DMS53 (cell line): Measurements from ENCODE around the gene DNHD1.

ENCODE experiments used
- DNase-seq: peaks from one replicate; lab custom pipeline; 2025; lab: John Stamatoyannopoulos, UW

DNHD1 gene

GRCh38 chr11:6563121-6563619 is 66.1 kb downstream of the DNHD1 start:
- no peak for DNase-seq

GRCh38 chr11:6563667-6564066 is 66.6 kb downstream of the DNHD1 start:
- no peak for DNase-seq

GRCh38 chr11:6565325-6565724 is 68.2 kb downstream of the DNHD1 start:
- DNase-seq, result no peak

GRCh38 chr11:6565988-6566703 is 69.1 kb downstream of the DNHD1 start:
- DNase-seq, result no peak

GRCh38 chr11:6566704-6567370 is 69.8 kb downstream of the DNHD1 start:
- no peak for DNase-seq

GRCh38 chr11:6567371-6567745 is 70.3 kb downstream of the DNHD1 start:
- DNase-seq, result no peak

GRCh38 chr11:6568191-6568918 is 71.3 kb downstream of the DNHD1 start:
- DNase-seq, result peak; percentile 35

- no peak for DNase-seq
Observed at GRCh38 chr11:6569706-6570105, 72.6 kb downstream of the DNHD1 start.

GRCh38 chr11:6570691-6571427 is 73.8 kb downstream of the DNHD1 start:
- no peak for DNase-seq

GRCh38 chr11:6571434-6572008 is 74.4 kb downstream of the DNHD1 start:
- no peak for DNase-seq

- no peak for DNase-seq
Observed at GRCh38 chr11:6572215-6572614, 75.1 kb downstream of the DNHD1 start.

- no peak for DNase-seq
Observed at GRCh38 chr11:6574816-6575715, 78.0 kb downstream of the DNHD1 start.

- DNase-seq, result no peak
Observed at GRCh38 chr11:6576471-6577373, 79.6 kb downstream of the DNHD1 start.

GRCh38 chr11:6578134-6578533 is 81.1 kb downstream of the DNHD1 start:
- DNase-seq, result no peak

- DNase-seq, result no peak
Observed at GRCh38 chr11:6579681-6580080, 82.6 kb downstream of the DNHD1 start.

GRCh38 chr11:6583584-6583983 is 86.5 kb downstream of the DNHD1 start:
- DNase-seq, result no peak

GRCh38 chr11:6584528-6584927 is 87.4 kb downstream of the DNHD1 start:
- DNase-seq, result no peak

GRCh38 chr11:6586434-6587359 is 89.6 kb downstream of the DNHD1 start:
- DNase-seq, result peak; percentile 80
